Uterus (tissue), 4 donors: ENCODE data around the gene DPP10. TPM values are rescaled to one million over a fixed set of nuclear protein-coding genes. Genes with fewer than 3 reads are reported as not detected.

ENCODE experiments used
- DNase-seq, 2 donors: peaks; one replicate each; pipeline ENCODE4 v3.0.0-alpha.2; 2019 to 2020
- H3K27ac ChIP-seq, 2 donors: fragments of 200-600 bp; sonication (generic); 1 replicate in 1 of 2; 2 replicates in 1 of 2; pipeline ENCODE4 v1.5.1; 2016 to 2018
- H3K27me3 ChIP-seq, 2 donors: fragments of 200-600 bp; sonication (generic); one replicate each; pipeline ENCODE4 v1.5.1; 2018 to 2019; ENCODE audit warnings: control low read depth in 1 of 2
- H3K36me3 ChIP-seq, 2 donors: fragments of 200-600 bp; sonication (generic); one replicate each; pipeline ENCODE4 v1.5.1; 2019; ENCODE audit warnings: control low read depth in 1 of 2
- H3K4me1 ChIP-seq, 2 donors: fragments of 200-600 bp; sonication (generic); one replicate each; pipeline ENCODE4 v1.5.1; 2018 to 2019; ENCODE audit warnings: control low read depth in 1 of 2
- H3K4me3 ChIP-seq, 2 donors: fragments of 200-600 bp; sonication (generic); 1 replicate in 1 of 2; 2 replicates in 1 of 2; pipeline ENCODE4 v1.5.1; 2018 to 2019; ENCODE audit warnings: mild to moderate bottlenecking in 1 of 2
- H3K9me3 ChIP-seq, 2 donors: fragments of 200-600 bp; sonication (generic); one replicate each; pipeline ENCODE4 v1.5.1; 2019; ENCODE audit warnings: control low read depth in 1 of 2
- POLR2A ChIP-seq, 2 donors: fragments of 450-650 bp; IDR thresholded peaks; one replicate each; pipeline ENCODE4 v1.6.1; 2016; ENCODE audit warnings: antibody characterized with exemption in 2 of 2, mild to moderate bottlenecking in 1 of 2, moderate library complexity in 1 of 2
- intact Hi-C: fragments of 100-400 bp; cut with DNase I; formaldehyde crosslinking; loops from one replicate; pipeline ENCODE4 v1.15.1; 2023; ENCODE audit warnings: low total_unique reads
- total RNA-seq, 4 donors: library from RNA; depleted of rRNA in 3 of 4; stranded (reverse); fragments of >200 nt in 3 of 4; gene quantifications; one replicate each; pipeline versions ENCODE4 v1.1.0 to v1.2.4, GENCODE V29; 2014 to 2023
- TF ChIP-seq, protein P1 (sequence below), 4 experiments: fragments of 200-600 bp in 2 of 4; fragments of 450-650 bp in 2 of 4; sonication (generic) in 2 of 4; IDR thresholded peaks; one replicate each; pipeline ENCODE4 v1.5.1; 2016 to 2019; ENCODE audit warnings: antibody characterized with exemption in 4 of 4, mild to moderate bottlenecking in 2 of 4, moderate library complexity in 1 of 4
- donor health status: DM: yes; HTN: yes; CAD: no.

Gene DPP10
- total RNA-seq, 4 donors from 2014 or later = 33.0 TPM; not detected in 3

DNA sequence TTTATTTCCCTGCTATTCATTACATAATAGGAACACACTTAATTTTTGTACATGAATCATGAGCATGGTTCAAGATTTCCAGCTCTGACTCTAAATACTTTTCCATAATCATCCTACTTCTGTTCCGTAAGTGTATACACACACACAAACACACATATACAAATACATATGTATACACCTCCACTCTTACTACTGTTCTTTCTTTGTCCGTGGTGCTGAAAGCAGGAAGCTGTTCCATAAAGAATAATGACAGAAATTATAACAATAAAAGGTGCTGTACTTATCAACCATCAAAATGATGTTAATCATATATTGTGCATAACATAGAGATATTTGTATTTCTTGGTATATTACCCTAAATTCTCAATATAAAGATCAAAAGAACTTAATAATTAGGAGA, 776.9 kb downstream of the DPP10 start:
- intact Hi-C loops = no loop called here
- Histone ChIP-seq H3K4me1 (no peaks in the 10 kb centered on the region), H3K4me3 (no peak overlapping the region), H3K27ac (no peak overlapping the region), H3K36me3 (no peaks in the 10 kb centered on the region), H3K27me3 (no peaks in the 10 kb centered on the region), H3K9me3 (no peaks in the 10 kb centered on the region)
- no peak for DNase-seq
- TF ChIP-seq POLR2A (IDR thresholded peaks at IDR 0.05) = no peak
- TF ChIP-seq, protein P1, sequence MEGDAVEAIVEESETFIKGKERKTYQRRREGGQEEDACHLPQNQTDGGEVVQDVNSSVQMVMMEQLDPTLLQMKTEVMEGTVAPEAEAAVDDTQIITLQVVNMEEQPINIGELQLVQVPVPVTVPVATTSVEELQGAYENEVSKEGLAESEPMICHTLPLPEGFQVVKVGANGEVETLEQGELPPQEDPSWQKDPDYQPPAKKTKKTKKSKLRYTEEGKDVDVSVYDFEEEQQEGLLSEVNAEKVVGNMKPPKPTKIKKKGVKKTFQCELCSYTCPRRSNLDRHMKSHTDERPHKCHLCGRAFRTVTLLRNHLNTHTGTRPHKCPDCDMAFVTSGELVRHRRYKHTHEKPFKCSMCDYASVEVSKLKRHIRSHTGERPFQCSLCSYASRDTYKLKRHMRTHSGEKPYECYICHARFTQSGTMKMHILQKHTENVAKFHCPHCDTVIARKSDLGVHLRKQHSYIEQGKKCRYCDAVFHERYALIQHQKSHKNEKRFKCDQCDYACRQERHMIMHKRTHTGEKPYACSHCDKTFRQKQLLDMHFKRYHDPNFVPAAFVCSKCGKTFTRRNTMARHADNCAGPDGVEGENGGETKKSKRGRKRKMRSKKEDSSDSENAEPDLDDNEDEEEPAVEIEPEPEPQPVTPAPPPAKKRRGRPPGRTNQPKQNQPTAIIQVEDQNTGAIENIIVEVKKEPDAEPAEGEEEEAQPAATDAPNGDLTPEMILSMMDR (IDR thresholded peaks at IDR 0.05) = no peak

DNA sequence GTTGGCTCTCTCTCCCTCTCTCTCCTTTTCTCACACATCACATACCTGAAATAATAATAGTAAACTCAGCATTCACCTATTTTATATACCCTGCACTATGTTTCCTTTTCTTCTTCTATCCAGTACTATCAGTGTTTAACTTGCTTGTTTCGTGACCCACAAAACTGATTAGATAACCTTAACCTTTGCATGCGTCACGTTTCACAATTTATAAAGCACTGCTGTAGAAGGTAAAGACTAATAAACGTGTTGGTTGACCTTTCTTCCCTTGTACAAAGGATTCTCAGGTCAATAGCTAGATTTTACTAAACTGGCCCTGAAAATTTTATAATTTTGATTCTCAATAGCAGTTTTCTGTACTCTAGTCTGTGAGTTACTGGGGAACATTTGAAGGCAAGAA, 791.7 kb downstream of the DPP10 start:
- no peaks in the 10 kb centered on the region for H3K36me3 ChIP-seq
- no peaks in the 10 kb centered on the region for H3K4me1 ChIP-seq
- DNase-seq = no peak
- H3K9me3 ChIP-seq = no peaks in the 10 kb centered on the region
- no peak for TF ChIP-seq POLR2A (IDR thresholded peaks at IDR 0.05)
- TF ChIP-seq, protein P1 (IDR thresholded peaks at IDR 0.05) = no peak
- H3K4me3 ChIP-seq = no peak overlapping the region
- H3K27ac ChIP-seq = no peak overlapping the region
- intact Hi-C loops = no loop called here
- H3K27me3 ChIP-seq = no peaks in the 10 kb centered on the region

DNA sequence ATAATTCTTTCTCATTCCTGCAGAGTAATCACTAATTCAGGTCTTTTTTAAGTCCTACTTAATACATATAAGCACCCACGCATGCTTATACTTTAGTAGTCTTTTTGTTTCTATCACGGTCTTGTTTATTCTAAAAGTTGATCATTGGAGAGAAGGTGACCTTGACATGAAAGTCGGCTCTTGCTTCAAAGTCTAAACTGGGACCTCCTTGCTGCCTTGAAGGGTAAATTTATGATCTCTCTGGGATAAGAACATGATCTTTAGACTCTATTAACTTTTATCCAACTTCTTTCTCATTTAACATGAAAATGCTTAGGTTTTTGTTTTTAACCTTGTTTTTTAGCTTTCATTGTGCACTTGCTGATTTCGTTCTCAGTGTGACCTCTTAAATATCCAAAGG, 792.3 kb downstream of the DPP10 start:
- Histone ChIP-seq H3K36me3 (no peaks in the 10 kb centered on the region), H3K27ac (no peak overlapping the region), H3K9me3 (no peaks in the 10 kb centered on the region), H3K4me1 (no peaks in the 10 kb centered on the region), H3K27me3 (no peaks in the 10 kb centered on the region), H3K4me3 (no peak overlapping the region)
- TF ChIP-seq POLR2A (IDR thresholded peaks at IDR 0.05) = no peak
- TF ChIP-seq, protein P1 (IDR thresholded peaks at IDR 0.05) = no peak
- DNase-seq = no peak
- intact Hi-C loops = no loop called here

DNA sequence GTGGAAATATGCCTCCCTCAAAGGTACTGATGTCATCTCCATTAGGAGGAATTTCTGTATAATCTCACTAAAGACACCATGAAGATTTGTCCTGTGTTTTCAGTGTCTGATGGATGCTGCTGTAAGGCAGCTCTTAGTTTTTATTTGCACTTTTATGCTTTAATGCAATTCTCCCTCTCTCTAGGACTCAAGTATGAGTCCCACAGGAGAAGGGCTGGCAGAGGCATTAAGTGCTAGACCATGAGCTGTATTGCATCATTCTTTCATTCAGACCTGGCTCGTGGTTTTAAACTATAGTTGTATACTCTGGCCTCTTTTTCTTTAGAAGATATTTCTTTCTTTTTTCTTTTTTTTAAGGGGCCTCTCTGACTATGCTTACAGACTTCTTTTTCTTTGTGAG, 805.6 kb downstream of the DPP10 start:
- Histone ChIP-seq H3K36me3 (no peaks in the 10 kb centered on the region), H3K27me3 (peaks cover 0 to 4% of the 10 kb centered on the region in 2 donors), H3K9me3 (no peaks in the 10 kb centered on the region), H3K4me3 (no peak overlapping the region), H3K27ac (no peak overlapping the region), H3K4me1 (no peaks in the 10 kb centered on the region)
- no peak for DNase-seq
- no peak for TF ChIP-seq POLR2A (IDR thresholded peaks at IDR 0.05)
- TF ChIP-seq, protein P1 (IDR thresholded peaks at IDR 0.05) = no peak
- intact Hi-C loops = no loop called here

DNA sequence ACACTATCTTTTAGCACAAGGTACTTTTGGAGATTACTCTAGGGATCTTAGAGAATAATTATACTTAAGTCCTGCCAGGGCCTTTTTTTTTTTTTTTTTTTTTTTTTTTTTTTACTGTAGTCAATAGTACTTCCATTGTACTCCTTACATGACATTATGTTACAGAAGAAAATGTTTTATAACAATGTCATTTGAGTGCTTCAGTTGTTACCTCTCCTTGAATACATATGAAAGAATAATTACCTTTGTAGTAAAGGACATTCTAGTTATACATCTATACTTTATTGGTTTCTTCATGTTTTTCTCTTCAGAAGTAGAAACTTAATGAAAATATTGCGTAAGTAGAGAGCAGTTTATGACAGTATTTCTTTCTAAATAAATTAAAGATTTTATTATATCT, 834.9 kb downstream of the DPP10 start:
- no peaks in the 10 kb centered on the region for H3K4me1 ChIP-seq
- H3K27me3 ChIP-seq = no peaks in the 10 kb centered on the region
- H3K36me3 ChIP-seq = no peaks in the 10 kb centered on the region
- intact Hi-C loops = no loop called here
- no peaks in the 10 kb centered on the region for H3K9me3 ChIP-seq
- H3K27ac ChIP-seq = no peak overlapping the region
- no peak overlapping the region for H3K4me3 ChIP-seq
- no peak for DNase-seq
- TF ChIP-seq POLR2A (IDR thresholded peaks at IDR 0.05) = no peak
- TF ChIP-seq, protein P1 (IDR thresholded peaks at IDR 0.05) = no peak
